Measurements from ENCODE around the gene ZNF559. TPM values are rescaled to one million over a fixed set of nuclear protein-coding genes. Genes with fewer than 3 reads are reported as not detected.

Gene ZNF559
- total and polyA plus RNA-seq, 2 experiments from 2014 or later, result 18.9 to 19.3 TPM

- TF ChIP-seq REST (IDR thresholded peaks at IDR 0.05; ENCODE audit: unreplicated experiment) (no peak), ETS1 (IDR thresholded peaks at IDR 0.05) (no peak), EZH2phosphoT487 (IDR thresholded peaks at IDR 0.05; ENCODE audit: unreplicated experiment) (no peak), STAT1 (IDR thresholded peaks at IDR 0.05; ENCODE audit: unreplicated experiment) (no peak), JUNB (IDR thresholded peaks at IDR 0.05; ENCODE audit: unreplicated experiment) (no peak), NANOG (IDR thresholded peaks at IDR 0.05; ENCODE audit: borderline replicate concordance) (no peak), CREB1 (CRISPR knock-in tag; IDR thresholded peaks at IDR 0.05; ENCODE audit: low read depth) (no peak), ZNF331 (CRISPR knock-in tag; IDR thresholded peaks at IDR 0.05; ENCODE audit: low read depth) (no peak), CTCF (conservative IDR thresholded peaks at IDR 0.05; ENCODE audit: low read depth in 2 of 2) (no peak), POLR2AphosphoS5 (IDR thresholded peaks at IDR 0.05; ENCODE audit: low read depth) (no peak), EZH2 (IDR thresholded peaks at IDR 0.05; ENCODE audit: low read depth, unreplicated experiment) (no peak)
Observed at GRCh38 chr19:9309974-9310446, 14.0 kb upstream of the ZNF559 start (continued).

- H3K4me3 Mint-ChIP-seq, result no peak overlapping the region
- H3K36me3 Mint-ChIP-seq (ENCODE audit: low read depth), result peaks cover 15% of the 10 kb centered on the region
- Histone ChIP-seq H2AFZ (no peak overlapping the region), H3K4me1 (ENCODE audit: insufficient read depth) (no peaks in the 10 kb centered on the region), H3F3A (replicated peaks; ENCODE audit: low read depth) (peaks cover 4% of the 10 kb centered on the region; the same call in 1 of the 2 replicates), H3K36me3 (ENCODE audit: insufficient read depth) (no peaks in the 10 kb centered on the region), H3K4me3 (no peak overlapping the region), H3K4me2 (no peak overlapping the region), H3K27ac (ENCODE audit: low read depth) (no peak overlapping the region), H4K20me1 (replicated peaks; ENCODE audit: insufficient read depth) (no peaks in the 10 kb centered on the region), H3K27me3 (ENCODE audit: insufficient read depth) (no peaks in the 10 kb centered on the region), H3K9me2 (ENCODE audit: insufficient read depth) (no peaks in the 10 kb centered on the region), H3K79me2 (replicated peaks; ENCODE audit: insufficient read depth) (no peaks in the 10 kb centered on the region)
- peaks cover 78% of the 10 kb centered on the region for H3K9me3 Mint-ChIP-seq
- no peaks in the 10 kb centered on the region for H3K4me1 Mint-ChIP-seq
- no peak overlapping the region for H3K27ac Mint-ChIP-seq
- no peak for DNase-seq (ENCODE audit: low spot score)
- H3K27me3 Mint-ChIP-seq (ENCODE audit: insufficient read depth, low read depth, poor library complexity), result peaks cover 10% of the 10 kb centered on the region
- no peak for ATAC-seq
- TF ChIP-seq CTCF (conservative IDR thresholded peaks at IDR 0.05; ENCODE audit: low read depth in 2 of 2) (no peak), REST (IDR thresholded peaks at IDR 0.05; ENCODE audit: unreplicated experiment) (no peak), STAT1 (IDR thresholded peaks at IDR 0.05; ENCODE audit: unreplicated experiment) (no peak), ZNF114 (CRISPR knock-in tag; IDR thresholded peaks at IDR 0.05) (no peak)
Observed at GRCh38 chr19:9313756-9314155, 10.2 kb upstream of the ZNF559 start.
